GM23338 (cell line): ENCODE data around the gene AQP5. TPM values are rescaled to one million over a fixed set of nuclear protein-coding genes. Genes with fewer than 3 reads are reported as not detected.

ENCODE experiments used
- ATAC-seq: fragments of 200-7000 bp; cut with Tn5 transposase; 3 replicates; pipeline ENCODE4 v1.9.1; 2020
- DNase-seq: peaks from one replicate; pipeline ENCODE4 v3.0.0-alpha.2; 2015; ENCODE audit warnings: low spot score
- H2AFZ ChIP-seq: fragments of 200-600 bp; sonication (generic); 2 replicates; pipeline ENCODE4 v1.8.0; 2016; ENCODE audit warnings: antibody characterized with exemption, mild to moderate bottlenecking, moderate library complexity
- H3F3A ChIP-seq: fragments of 200-600 bp; sonication (generic); replicated peaks from 2 replicates; pipeline ENCODE4 v1.8.0; 2017; ENCODE audit warnings: antibody characterized with exemption, mixed run types, low read depth
- H3K27ac ChIP-seq: fragments of 200-600 bp; sonication (generic); 2 replicates; pipeline ENCODE4 v1.6.1; 2016; ENCODE audit warnings: low read depth
- H3K27me3 ChIP-seq: fragments of 200-600 bp; sonication (generic); 2 replicates; pipeline ENCODE4 v1.8.0; 2016; ENCODE audit warnings: mild to moderate bottlenecking, mixed run types, moderate library complexity; ENCODE audit not compliant: insufficient read depth
- H3K36me3 ChIP-seq: fragments of 200-600 bp; sonication (generic); 2 replicates; pipeline ENCODE4 v1.8.0; 2016; ENCODE audit warnings: mild to moderate bottlenecking; ENCODE audit not compliant: insufficient read depth
- H3K4me1 ChIP-seq: fragments of 200-600 bp; sonication (generic); 2 replicates; pipeline ENCODE4 v1.8.0; 2016; ENCODE audit warnings: mild to moderate bottlenecking, moderate library complexity; ENCODE audit not compliant: insufficient read depth
- H3K4me2 ChIP-seq: fragments of 200-600 bp; sonication (generic); 2 replicates; pipeline ENCODE4 v1.7.1; 2017; ENCODE audit warnings: mixed run types
- H3K4me3 ChIP-seq: fragments of 200-600 bp; sonication (generic); 2 replicates; pipeline ENCODE4 v1.6.1; 2016; ENCODE audit warnings: mixed run types
- H3K79me2 ChIP-seq: fragments of 200-600 bp; sonication (generic); replicated peaks from 2 replicates; pipeline ENCODE4 v1.8.0; 2017; ENCODE audit warnings: mild to moderate bottlenecking; ENCODE audit not compliant: insufficient read depth
- H3K9me2 ChIP-seq: fragments of 200-600 bp; sonication (generic); 2 replicates; pipeline ENCODE4 v1.8.0; 2017; ENCODE audit not compliant: insufficient read depth
- H4K20me1 ChIP-seq: fragments of 200-600 bp; sonication (generic); replicated peaks from 2 replicates; pipeline ENCODE4 v1.8.0; 2017; ENCODE audit warnings: mild to moderate bottlenecking; ENCODE audit not compliant: insufficient read depth
- H3K27ac Mint-ChIP-seq: 2 replicates; pipeline ENCODE4 v1.8.0; 2020; ENCODE audit warnings: inconsistent platforms, mild to moderate bottlenecking, moderate library complexity, mixed read lengths
- H3K27me3 Mint-ChIP-seq: 3 replicates; pipeline ENCODE4 v1.8.0; 2022; ENCODE audit warnings: low read depth, mild to moderate bottlenecking, moderate library complexity, mixed read lengths, inconsistent platforms; ENCODE audit not compliant: insufficient read depth, poor library complexity
- H3K36me3 Mint-ChIP-seq: 3 replicates; pipeline ENCODE4 v1.8.0; 2021; ENCODE audit warnings: low read depth, mild to moderate bottlenecking, inconsistent platforms, moderate library complexity, mixed read lengths
- H3K4me1 Mint-ChIP-seq: 3 replicates; pipeline ENCODE4 v1.8.0; 2020; ENCODE audit warnings: mild to moderate bottlenecking, inconsistent platforms, mixed read lengths
- H3K4me3 Mint-ChIP-seq: 3 replicates; pipeline ENCODE4 v1.8.0; 2021; ENCODE audit warnings: moderate library complexity, mild to moderate bottlenecking, inconsistent platforms, mixed read lengths
- H3K9me3 Mint-ChIP-seq: 3 replicates; pipeline ENCODE4 v1.8.0; 2020; ENCODE audit warnings: moderate library complexity, mild to moderate bottlenecking, inconsistent platforms, mixed read lengths
- CREB1 ChIP-seq: fragments of 250-450 bp; sonication (Bioruptor Pico); IDR thresholded peaks from 2 replicates; pipeline ENCODE4 v1.5.0; 2020; ENCODE audit warnings: low read depth, mild to moderate bottlenecking, moderate library complexity
- CTCF ChIP-seq, 2 experiments: fragments of 200-600 bp in 1 of 2; sonication (generic) in 1 of 2; conservative IDR thresholded peaks; 2 replicates each; pipeline versions ENCODE4 v1.5.1 to v1.6.1; 2016 to 2017; ENCODE audit warnings: antibody characterized with exemption in 2 of 2, low read depth in 2 of 2, mild to moderate bottlenecking in 2 of 2, moderate library complexity in 1 of 2
- ETS1 ChIP-seq: IDR thresholded peaks from 2 replicates; pipeline ENCODE4 v1.6.1; 2016; ENCODE audit warnings: antibody characterized with exemption
- EZH2 ChIP-seq: fragments of 200-600 bp; sonication (generic); IDR thresholded peaks from one replicate; pipeline ENCODE4 v1.8.0; 2017; ENCODE audit warnings: antibody characterized with exemption, mild to moderate bottlenecking, low read depth; ENCODE audit not compliant: unreplicated experiment
- EZH2phosphoT487 ChIP-seq: fragments of 200-600 bp; sonication (generic); IDR thresholded peaks from one replicate; pipeline ENCODE4 v1.8.1; 2018; ENCODE audit warnings: antibody characterized with exemption; ENCODE audit not compliant: unreplicated experiment
- JUNB ChIP-seq: IDR thresholded peaks from one replicate; pipeline ENCODE4 v1.6.1; 2016; ENCODE audit warnings: antibody characterized with exemption; ENCODE audit not compliant: unreplicated experiment
- NANOG ChIP-seq: IDR thresholded peaks from 2 replicates; pipeline ENCODE4 v1.6.1; 2016; ENCODE audit warnings: antibody characterized with exemption, borderline replicate concordance
- POLR2AphosphoS5 ChIP-seq: IDR thresholded peaks from 2 replicates; pipeline ENCODE4 v1.6.1; 2016; ENCODE audit warnings: antibody characterized with exemption, low read depth
- REST ChIP-seq: IDR thresholded peaks from one replicate; pipeline ENCODE4 v1.6.1; 2018; ENCODE audit warnings: antibody characterized with exemption; ENCODE audit not compliant: unreplicated experiment
- STAT1 ChIP-seq: IDR thresholded peaks from one replicate; pipeline ENCODE4 v1.6.1; 2016; ENCODE audit warnings: antibody characterized with exemption; ENCODE audit not compliant: unreplicated experiment
- ZNF114 ChIP-seq: fragments of 250-450 bp; sonication (Bioruptor Pico); IDR thresholded peaks from 2 replicates; pipeline ENCODE4 v1.5.0; 2020; ENCODE audit warnings: mild to moderate bottlenecking, moderate library complexity
- ZNF331 ChIP-seq: fragments of 250-450 bp; sonication (Bioruptor Pico); IDR thresholded peaks from 2 replicates; pipeline ENCODE4 v1.5.0; 2020; ENCODE audit warnings: low read depth, mild to moderate bottlenecking, moderate library complexity
- ZNF462 ChIP-seq: fragments of 250-450 bp; sonication (Bioruptor Pico); IDR thresholded peaks from 2 replicates; pipeline ENCODE4 v1.5.0; 2020; ENCODE audit warnings: mild to moderate bottlenecking, moderate library complexity
- polyA plus RNA-seq: library from polyadenylated mRNA; unstranded; fragments of >200 nt; fragmentation: Nextera tagmentation; extraction: Ambion mirVana; gene quantifications from 2 replicates; pipeline ENCODE4 v1.2.1, GENCODE V29; 2016
- total RNA-seq: library from RNA; depleted of rRNA; stranded (reverse); fragments of >200 nt; shearing (Covaris generic); gene quantifications from 2 replicates; pipeline ENCODE4 v1.2.3, GENCODE V29; 2014

Gene AQP5
- total and polyA plus RNA-seq, 2 experiments from 2014 or later: 1.3 to 2.2 TPM

- H3K9me3 Mint-ChIP-seq: no peaks in the 10 kb centered on the region
- no peak overlapping the region for H3K4me3 Mint-ChIP-seq
- H3K27ac Mint-ChIP-seq: no peak overlapping the region
- no peaks in the 10 kb centered on the region for H3K36me3 Mint-ChIP-seq
- peaks cover 8% of the 10 kb centered on the region for H3K27me3 Mint-ChIP-seq
- no peaks in the 10 kb centered on the region for H3K79me2 ChIP-seq
- H3K4me1 ChIP-seq: no peaks in the 10 kb centered on the region
- no peaks in the 10 kb centered on the region for H4K20me1 ChIP-seq
- no peaks in the 10 kb centered on the region for H3K27me3 ChIP-seq
- no peak overlapping the region for H3K27ac ChIP-seq
- no peak for TF ChIP-seq JUNB
- TF ChIP-seq ZNF462 (CRISPR knock-in tag): no peak
- TF ChIP-seq EZH2phosphoT487: no peak
- no peak for TF ChIP-seq REST
- no peak for TF ChIP-seq CREB1 (CRISPR knock-in tag)
- TF ChIP-seq STAT1: no peak
- TF ChIP-seq ZNF331 (CRISPR knock-in tag): no peak
- no peak for TF ChIP-seq NANOG
- TF ChIP-seq EZH2: no peak
- TF ChIP-seq ETS1: no peak
- TF ChIP-seq CTCF (conservative IDR thresholded peaks at IDR 0.05; ENCODE audit: low read depth in 2 of 2): no peak
- no peak for TF ChIP-seq POLR2AphosphoS5
- no peak for TF ChIP-seq ZNF114 (CRISPR knock-in tag)
- no peaks in the 10 kb centered on the region; the same call in 2 of the 3 replicates for H3K4me1 Mint-ChIP-seq
- ATAC-seq (no peak), DNase-seq (no peak)
- H3K36me3 ChIP-seq: no peaks in the 10 kb centered on the region
- no peak overlapping the region for H2AFZ ChIP-seq
- no peak overlapping the region for H3K4me2 ChIP-seq
- H3K4me3 ChIP-seq: no peak overlapping the region
- H3K9me2 ChIP-seq: no peaks in the 10 kb centered on the region
- no peaks in the 10 kb centered on the region for H3F3A ChIP-seq
Measured at GRCh38 chr12:49921299-49921698, 40.4 kb upstream of the AQP5 start.
